Osteoblast (primary cell): ENCODE measurements around the gene DDX5. TPM values are rescaled to one million over a fixed set of nuclear protein-coding genes. Genes with fewer than 3 reads are reported as not detected.
A peak's percentile ranks its signal among the peaks of the same experiment; 100 is the strongest.

Experiments
- DNase-seq: peaks from one replicate; pipeline ENCODE4 v3.0.0; 2011; ENCODE audit warnings: low spot score, mixed read lengths; ENCODE audit not compliant: insufficient read length; ENCODE audit errors: missing footprints
- H2AFZ ChIP-seq: 2 replicates; pipeline ENCODE4 v1.6.0; 2011; ENCODE audit warnings: mild to moderate bottlenecking, low read length
- H3K27ac ChIP-seq: 2 replicates; pipeline ENCODE4 v1.5.1; 2011; ENCODE audit warnings: mild to moderate bottlenecking, low read depth, low read length, moderate library complexity
- H3K27me3 ChIP-seq: 2 replicates; pipeline ENCODE4 v1.6.0; 2012; ENCODE audit warnings: mild to moderate bottlenecking, control low read depth, inconsistent platforms, low read length, moderate library complexity; ENCODE audit not compliant: insufficient read depth
- H3K36me3 ChIP-seq: 2 replicates; pipeline ENCODE4 v1.5.1; 2011; ENCODE audit warnings: mild to moderate bottlenecking, low read length, control low read depth, moderate library complexity; ENCODE audit not compliant: insufficient read depth
- H3K4me1 ChIP-seq: 2 replicates; pipeline ENCODE4 v1.5.1; 2011; ENCODE audit warnings: mild to moderate bottlenecking, low read length, control low read depth, moderate library complexity; ENCODE audit not compliant: insufficient read depth
- H3K4me2 ChIP-seq: 2 replicates; pipeline ENCODE4 v1.6.0; 2011; ENCODE audit warnings: mild to moderate bottlenecking, low read length; ENCODE audit not compliant: insufficient read depth
- H3K4me3 ChIP-seq: fragments of 200-600 bp; sonication (generic); 3 replicates; pipeline ENCODE4 v1.5.1; 2012; ENCODE audit warnings: mild to moderate bottlenecking, low read length, inconsistent platforms; ENCODE audit not compliant: insufficient read depth
- H3K79me2 ChIP-seq: 2 replicates; pipeline ENCODE4 v1.6.0; 2012; ENCODE audit warnings: mild to moderate bottlenecking, low read length, control low read depth, inconsistent platforms; ENCODE audit not compliant: insufficient read depth
- H3K9me3 ChIP-seq: 2 replicates; pipeline ENCODE4 v1.5.1; 2011; ENCODE audit warnings: low read depth, low read length, control low read depth
- H4K20me1 ChIP-seq: 2 replicates; pipeline ENCODE4 v1.6.0; 2012; ENCODE audit warnings: mild to moderate bottlenecking, low read length, control low read depth; ENCODE audit not compliant: insufficient read depth
- total RNA-seq: library from RNA; depleted of rRNA; stranded (reverse); fragments of >200 nt; gene quantifications from 2 replicates; pipeline ENCODE4 v1.2.3, GENCODE V29; 2012
- TF ChIP-seq, protein P1 (sequence below): IDR thresholded peaks from 2 replicates; pipeline ENCODE4 v1.5.1; 2011; ENCODE audit warnings: mild to moderate bottlenecking, low read depth, low read length, moderate library complexity; ENCODE audit errors: extremely low read depth

DDX5 gene
- total RNA-seq, 1 donor: 291 TPM

- H3K4me2 ChIP-seq: no peak overlapping the region
- H3K36me3 ChIP-seq: peaks cover 53% of the 10 kb centered on the region
- H4K20me1 ChIP-seq: peaks cover 4% of the 10 kb centered on the region
Observed at GRCh38 chr17:64515829-64516228, 9.7 kb upstream of the DDX5 start.

DNA sequence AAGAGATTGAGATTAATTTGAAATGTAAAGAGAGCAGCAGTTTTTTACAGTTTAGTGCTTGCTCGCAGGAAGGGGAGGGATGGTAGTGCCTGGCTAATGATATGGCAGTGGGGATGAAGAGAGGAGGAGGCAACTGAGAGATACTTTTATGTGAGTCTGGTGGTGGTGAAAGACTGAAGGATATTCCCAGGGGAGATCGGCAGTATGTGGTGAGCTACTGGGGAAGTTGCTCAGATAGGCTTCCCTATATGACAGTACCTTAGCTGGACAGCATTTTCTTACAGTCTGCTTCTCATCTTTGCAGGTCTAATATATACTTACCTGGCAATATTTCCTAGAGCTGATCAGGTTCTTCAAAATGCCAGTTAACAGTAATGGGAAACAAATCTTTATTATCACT is 9.3 kb upstream of the DDX5 start:
- H3K27ac ChIP-seq: no peak overlapping the region
- H3K4me3 ChIP-seq: no peak overlapping the region
- H3K4me2 ChIP-seq: no peak overlapping the region
- H3K79me2 ChIP-seq: peaks cover 19% of the 10 kb centered on the region
- no peaks in the 10 kb centered on the region for H3K27me3 ChIP-seq
- H3K9me3 ChIP-seq: no peaks in the 10 kb centered on the region
- H3K4me1 ChIP-seq: peaks cover 12% of the 10 kb centered on the region
- TF ChIP-seq, protein P1, sequence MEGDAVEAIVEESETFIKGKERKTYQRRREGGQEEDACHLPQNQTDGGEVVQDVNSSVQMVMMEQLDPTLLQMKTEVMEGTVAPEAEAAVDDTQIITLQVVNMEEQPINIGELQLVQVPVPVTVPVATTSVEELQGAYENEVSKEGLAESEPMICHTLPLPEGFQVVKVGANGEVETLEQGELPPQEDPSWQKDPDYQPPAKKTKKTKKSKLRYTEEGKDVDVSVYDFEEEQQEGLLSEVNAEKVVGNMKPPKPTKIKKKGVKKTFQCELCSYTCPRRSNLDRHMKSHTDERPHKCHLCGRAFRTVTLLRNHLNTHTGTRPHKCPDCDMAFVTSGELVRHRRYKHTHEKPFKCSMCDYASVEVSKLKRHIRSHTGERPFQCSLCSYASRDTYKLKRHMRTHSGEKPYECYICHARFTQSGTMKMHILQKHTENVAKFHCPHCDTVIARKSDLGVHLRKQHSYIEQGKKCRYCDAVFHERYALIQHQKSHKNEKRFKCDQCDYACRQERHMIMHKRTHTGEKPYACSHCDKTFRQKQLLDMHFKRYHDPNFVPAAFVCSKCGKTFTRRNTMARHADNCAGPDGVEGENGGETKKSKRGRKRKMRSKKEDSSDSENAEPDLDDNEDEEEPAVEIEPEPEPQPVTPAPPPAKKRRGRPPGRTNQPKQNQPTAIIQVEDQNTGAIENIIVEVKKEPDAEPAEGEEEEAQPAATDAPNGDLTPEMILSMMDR: no peak
- no peak overlapping the region for H2AFZ ChIP-seq
- DNase-seq: no peak
- peaks cover 4% of the 10 kb centered on the region for H4K20me1 ChIP-seq
- H3K36me3 ChIP-seq: peaks cover 53% of the 10 kb centered on the region

More at GRCh38 chr17:64515829-64516228, 9.7 kb upstream of the DDX5 start:
- Histone ChIP-seq H3K27ac (no peak overlapping the region), H2AFZ (no peak overlapping the region), H3K4me1 (peaks cover 12% of the 10 kb centered on the region), H3K4me3 (no peak overlapping the region), H3K79me2 (peaks cover 16% of the 10 kb centered on the region), H3K9me3 (no peaks in the 10 kb centered on the region), H3K27me3 (no peaks in the 10 kb centered on the region)
- TF ChIP-seq, protein P1: no peak
- no peak for DNase-seq

DNA sequence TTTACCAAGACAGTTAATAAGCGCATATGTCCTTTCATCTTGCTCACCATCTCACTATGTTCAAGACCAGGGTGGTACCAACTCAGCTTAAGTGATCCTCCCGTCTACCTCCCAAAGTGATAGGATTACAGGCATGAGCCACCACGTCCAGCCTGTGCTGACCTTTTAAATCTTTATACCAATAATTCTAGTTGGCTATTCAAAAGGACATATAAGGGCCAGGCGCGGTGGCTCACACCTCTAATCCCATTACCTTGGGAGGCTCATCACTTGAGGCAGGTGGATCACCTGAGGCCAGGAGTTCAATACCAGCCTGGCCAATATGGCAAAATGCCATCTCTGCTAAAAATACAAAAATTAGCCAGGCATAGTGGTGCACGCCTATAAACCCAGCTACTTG is 3.1 kb upstream of the DDX5 start:
- H3K79me2 ChIP-seq: peaks cover 72% of the 10 kb centered on the region
- no peak overlapping the region for H3K4me3 ChIP-seq
- no peak overlapping the region for H2AFZ ChIP-seq
- H3K4me1 ChIP-seq: peaks cover 14% of the 10 kb centered on the region
- H3K36me3 ChIP-seq: peaks cover 49% of the 10 kb centered on the region
- TF ChIP-seq, protein P1: no peak
- H3K27ac ChIP-seq: no peak overlapping the region
- H3K27me3 ChIP-seq: no peaks in the 10 kb centered on the region
- no peaks in the 10 kb centered on the region for H3K9me3 ChIP-seq
- H3K4me2 ChIP-seq: peak overlapping the region; percentile 9
- no peak for DNase-seq
- peaks cover 35% of the 10 kb centered on the region for H4K20me1 ChIP-seq

DNA sequence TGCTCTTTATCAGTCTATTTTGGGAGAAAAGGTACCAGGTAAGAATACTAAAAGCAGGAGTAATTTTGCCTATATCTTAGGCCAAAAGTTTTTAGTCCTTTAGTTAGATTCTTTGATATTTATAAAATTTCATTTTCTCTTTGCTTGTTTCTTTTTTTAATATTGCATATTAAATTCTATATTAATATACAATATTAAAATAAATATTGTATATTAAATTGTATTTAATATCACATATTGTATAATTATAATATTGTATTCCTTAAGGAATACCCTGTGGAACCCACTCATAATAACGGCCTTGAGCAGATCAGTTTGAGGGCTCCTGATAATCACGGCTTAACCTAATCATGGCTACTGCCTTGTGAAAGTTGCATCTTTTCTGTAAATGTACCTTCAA is 2.6 kb upstream of the DDX5 start:
- Histone ChIP-seq H3K27ac (no peak overlapping the region), H4K20me1 (peaks cover 40% of the 10 kb centered on the region), H3K4me2 (peak overlapping the region; percentile 92), H3K4me3 (peak overlapping the region; percentile 98), H3K79me2 (peaks cover 77% of the 10 kb centered on the region), H3K9me3 (no peaks in the 10 kb centered on the region), H3K36me3 (peaks cover 54% of the 10 kb centered on the region), H3K27me3 (no peaks in the 10 kb centered on the region), H3K4me1 (peaks cover 19% of the 10 kb centered on the region), H2AFZ (no peak overlapping the region)
- no peak for DNase-seq
- TF ChIP-seq, protein P1: no peak
